ENCODE results near the gene SH3BP5L. TPM values are rescaled to one million over a fixed set of nuclear protein-coding genes. Genes with fewer than 3 reads are reported as not detected.

Gene SH3BP5L
- total and polyA plus RNA-seq, 2 of the 13 experiments (the other 11 are each of a cell fraction or from before 2014, with no cell fraction given) = 10.3 to 14.9 TPM

DNA sequence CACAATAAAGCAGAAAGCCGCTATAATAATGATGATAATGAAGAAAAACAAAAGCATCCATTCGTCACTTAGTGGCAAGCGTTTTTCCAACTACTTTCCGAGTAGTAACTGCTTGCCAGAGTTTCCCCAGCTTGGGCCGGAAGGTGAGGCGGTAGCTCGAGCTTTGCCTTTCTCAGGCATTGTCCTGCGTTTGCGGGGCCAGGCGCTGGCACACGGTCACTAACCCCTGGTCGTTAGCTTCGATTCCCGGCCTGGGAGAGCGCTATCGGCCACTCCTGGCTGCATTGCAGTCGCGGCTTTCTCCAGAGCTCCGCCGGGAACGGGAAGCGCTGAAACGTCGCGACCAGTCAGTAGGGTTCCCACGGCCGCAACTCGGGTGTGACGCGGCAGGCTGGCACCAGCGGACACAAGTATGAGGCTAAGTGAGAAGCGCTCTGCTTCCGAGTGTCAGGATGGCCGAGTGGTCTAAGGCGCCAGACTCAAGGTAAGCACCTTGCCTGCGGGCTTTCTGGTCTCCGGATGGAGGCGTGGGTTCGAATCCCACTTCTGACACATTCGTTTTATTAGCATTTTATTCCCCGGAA, 47.8 kb upstream of the SH3BP5L start (continued):
- TF ChIP-seq, protein P1, sequence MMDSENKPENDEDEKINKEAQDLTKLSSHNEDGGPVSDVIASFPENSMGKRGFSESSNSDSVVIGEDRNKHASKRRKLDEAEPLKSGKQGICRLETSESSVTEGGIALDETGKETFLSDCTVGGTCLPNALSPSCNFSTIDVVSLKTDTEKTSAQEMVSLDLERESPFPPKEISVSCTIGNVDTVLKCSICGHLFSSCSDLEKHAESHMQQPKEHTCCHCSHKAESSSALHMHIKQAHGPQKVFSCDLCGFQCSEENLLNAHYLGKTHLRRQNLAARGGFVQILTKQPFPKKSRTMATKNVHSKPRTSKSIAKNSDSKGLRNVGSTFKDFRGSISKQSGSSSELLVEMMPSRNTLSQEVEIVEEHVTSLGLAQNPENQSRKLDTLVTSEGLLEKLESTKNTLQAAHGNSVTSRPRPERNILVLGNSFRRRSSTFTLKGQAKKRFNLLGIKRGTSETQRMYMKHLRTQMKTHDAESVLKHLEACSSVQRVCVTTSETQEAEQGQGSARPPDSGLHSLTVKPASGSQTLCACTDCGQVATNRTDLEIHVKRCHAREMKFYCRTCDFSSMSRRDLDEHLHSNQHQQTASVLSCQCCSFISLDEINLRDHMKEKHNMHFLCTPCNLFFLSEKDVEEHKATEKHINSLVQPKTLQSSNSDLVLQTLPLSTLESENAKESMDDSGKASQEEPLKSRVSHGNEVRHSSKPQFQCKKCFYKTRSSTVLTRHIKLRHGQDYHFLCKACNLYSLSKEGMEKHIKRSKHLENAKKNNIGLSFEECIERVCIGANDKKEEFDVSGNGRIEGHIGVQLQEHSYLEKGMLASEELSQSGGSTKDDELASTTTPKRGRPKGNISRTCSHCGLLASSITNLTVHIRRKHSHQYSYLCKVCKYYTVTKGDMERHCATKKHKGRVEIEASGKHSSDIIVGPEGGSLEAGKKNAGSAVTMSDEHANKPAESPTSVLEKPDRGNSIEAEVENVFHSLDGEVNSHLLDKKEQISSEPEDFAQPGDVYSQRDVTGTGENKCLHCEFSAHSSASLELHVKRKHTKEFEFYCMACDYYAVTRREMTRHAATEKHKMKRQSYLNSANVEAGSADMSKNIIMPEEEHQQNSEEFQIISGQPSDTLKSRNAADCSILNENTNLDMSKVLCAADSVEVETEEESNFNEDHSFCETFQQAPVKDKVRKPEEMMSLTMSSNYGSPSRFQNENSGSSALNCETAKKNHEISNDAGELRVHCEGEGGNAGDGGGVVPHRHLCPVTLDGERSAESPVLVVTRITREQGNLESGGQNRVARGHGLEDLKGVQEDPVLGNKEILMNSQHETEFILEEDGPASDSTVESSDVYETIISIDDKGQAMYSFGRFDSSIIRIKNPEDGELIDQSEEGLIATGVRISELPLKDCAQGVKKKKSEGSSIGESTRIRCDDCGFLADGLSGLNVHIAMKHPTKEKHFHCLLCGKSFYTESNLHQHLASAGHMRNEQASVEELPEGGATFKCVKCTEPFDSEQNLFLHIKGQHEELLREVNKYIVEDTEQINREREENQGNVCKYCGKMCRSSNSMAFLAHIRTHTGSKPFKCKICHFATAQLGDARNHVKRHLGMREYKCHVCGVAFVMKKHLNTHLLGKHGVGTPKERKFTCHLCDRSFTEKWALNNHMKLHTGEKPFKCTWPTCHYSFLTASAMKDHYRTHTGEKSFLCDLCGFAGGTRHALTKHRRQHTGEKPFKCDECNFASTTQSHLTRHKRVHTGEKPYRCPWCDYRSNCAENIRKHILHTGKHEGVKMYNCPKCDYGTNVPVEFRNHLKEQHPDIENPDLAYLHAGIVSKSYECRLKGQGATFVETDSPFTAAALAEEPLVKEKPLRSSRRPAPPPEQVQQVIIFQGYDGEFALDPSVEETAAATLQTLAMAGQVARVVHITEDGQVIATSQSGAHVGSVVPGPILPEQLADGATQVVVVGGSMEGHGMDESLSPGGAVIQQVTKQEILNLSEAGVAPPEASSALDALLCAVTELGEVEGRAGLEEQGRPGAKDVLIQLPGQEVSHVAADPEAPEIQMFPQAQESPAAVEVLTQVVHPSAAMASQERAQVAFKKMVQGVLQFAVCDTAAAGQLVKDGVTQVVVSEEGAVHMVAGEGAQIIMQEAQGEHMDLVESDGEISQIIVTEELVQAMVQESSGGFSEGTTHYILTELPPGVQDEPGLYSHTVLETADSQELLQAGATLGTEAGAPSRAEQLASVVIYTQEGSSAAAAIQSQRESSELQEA (CRISPR knock-in tag; IDR thresholded peaks at IDR 0.05; ENCODE audit: not compliant biosample characterization) = no peak
- TF ChIP-seq, protein P2, sequence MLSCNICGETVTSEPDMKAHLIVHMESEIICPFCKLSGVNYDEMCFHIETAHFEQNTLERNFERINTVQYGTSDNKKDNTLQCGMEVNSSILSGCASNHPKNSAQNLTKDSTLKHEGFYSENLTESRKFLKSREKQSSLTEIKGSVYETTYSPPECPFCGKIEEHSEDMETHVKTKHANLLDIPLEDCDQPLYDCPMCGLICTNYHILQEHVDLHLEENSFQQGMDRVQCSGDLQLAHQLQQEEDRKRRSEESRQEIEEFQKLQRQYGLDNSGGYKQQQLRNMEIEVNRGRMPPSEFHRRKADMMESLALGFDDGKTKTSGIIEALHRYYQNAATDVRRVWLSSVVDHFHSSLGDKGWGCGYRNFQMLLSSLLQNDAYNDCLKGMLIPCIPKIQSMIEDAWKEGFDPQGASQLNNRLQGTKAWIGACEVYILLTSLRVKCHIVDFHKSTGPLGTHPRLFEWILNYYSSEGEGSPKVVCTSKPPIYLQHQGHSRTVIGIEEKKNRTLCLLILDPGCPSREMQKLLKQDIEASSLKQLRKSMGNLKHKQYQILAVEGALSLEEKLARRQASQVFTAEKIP (CRISPR knock-in tag; IDR thresholded peaks at IDR 0.05; ENCODE audit: borderline replicate concordance) = no peak
- TF ChIP-seq ZNF570 (CRISPR knock-in tag; IDR thresholded peaks at IDR 0.05; ENCODE audit: borderline replicate concordance) = no peak
- TF ChIP-seq DMAP1 (CRISPR knock-in tag; IDR thresholded peaks at IDR 0.05) = peak; percentile 63; the same call in 1 of the 2 replicates
- TF ChIP-seq, protein P3, sequence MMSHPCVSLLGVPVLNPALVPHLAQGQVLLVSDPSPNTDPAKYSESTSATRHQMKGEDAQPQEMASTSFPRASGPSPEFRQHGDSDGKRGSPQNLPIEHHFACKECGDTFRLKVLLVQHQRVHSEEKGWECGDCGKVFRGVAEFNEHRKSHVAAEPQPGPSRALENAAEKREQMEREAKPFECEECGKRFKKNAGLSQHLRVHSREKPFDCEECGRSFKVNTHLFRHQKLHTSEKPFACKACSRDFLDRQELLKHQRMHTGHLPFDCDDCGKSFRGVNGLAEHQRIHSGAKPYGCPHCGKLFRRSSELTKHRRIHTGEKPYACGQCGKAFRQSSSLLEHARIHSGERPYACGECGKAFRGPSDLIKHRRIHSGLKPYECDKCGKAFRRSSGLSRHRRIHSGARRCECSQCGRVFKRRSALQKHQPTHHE (CRISPR knock-in tag; IDR thresholded peaks at IDR 0.05; ENCODE audit: borderline replicate concordance) = no peak; the same call in 1 of the 2 replicates
- TF ChIP-seq, protein P4, sequence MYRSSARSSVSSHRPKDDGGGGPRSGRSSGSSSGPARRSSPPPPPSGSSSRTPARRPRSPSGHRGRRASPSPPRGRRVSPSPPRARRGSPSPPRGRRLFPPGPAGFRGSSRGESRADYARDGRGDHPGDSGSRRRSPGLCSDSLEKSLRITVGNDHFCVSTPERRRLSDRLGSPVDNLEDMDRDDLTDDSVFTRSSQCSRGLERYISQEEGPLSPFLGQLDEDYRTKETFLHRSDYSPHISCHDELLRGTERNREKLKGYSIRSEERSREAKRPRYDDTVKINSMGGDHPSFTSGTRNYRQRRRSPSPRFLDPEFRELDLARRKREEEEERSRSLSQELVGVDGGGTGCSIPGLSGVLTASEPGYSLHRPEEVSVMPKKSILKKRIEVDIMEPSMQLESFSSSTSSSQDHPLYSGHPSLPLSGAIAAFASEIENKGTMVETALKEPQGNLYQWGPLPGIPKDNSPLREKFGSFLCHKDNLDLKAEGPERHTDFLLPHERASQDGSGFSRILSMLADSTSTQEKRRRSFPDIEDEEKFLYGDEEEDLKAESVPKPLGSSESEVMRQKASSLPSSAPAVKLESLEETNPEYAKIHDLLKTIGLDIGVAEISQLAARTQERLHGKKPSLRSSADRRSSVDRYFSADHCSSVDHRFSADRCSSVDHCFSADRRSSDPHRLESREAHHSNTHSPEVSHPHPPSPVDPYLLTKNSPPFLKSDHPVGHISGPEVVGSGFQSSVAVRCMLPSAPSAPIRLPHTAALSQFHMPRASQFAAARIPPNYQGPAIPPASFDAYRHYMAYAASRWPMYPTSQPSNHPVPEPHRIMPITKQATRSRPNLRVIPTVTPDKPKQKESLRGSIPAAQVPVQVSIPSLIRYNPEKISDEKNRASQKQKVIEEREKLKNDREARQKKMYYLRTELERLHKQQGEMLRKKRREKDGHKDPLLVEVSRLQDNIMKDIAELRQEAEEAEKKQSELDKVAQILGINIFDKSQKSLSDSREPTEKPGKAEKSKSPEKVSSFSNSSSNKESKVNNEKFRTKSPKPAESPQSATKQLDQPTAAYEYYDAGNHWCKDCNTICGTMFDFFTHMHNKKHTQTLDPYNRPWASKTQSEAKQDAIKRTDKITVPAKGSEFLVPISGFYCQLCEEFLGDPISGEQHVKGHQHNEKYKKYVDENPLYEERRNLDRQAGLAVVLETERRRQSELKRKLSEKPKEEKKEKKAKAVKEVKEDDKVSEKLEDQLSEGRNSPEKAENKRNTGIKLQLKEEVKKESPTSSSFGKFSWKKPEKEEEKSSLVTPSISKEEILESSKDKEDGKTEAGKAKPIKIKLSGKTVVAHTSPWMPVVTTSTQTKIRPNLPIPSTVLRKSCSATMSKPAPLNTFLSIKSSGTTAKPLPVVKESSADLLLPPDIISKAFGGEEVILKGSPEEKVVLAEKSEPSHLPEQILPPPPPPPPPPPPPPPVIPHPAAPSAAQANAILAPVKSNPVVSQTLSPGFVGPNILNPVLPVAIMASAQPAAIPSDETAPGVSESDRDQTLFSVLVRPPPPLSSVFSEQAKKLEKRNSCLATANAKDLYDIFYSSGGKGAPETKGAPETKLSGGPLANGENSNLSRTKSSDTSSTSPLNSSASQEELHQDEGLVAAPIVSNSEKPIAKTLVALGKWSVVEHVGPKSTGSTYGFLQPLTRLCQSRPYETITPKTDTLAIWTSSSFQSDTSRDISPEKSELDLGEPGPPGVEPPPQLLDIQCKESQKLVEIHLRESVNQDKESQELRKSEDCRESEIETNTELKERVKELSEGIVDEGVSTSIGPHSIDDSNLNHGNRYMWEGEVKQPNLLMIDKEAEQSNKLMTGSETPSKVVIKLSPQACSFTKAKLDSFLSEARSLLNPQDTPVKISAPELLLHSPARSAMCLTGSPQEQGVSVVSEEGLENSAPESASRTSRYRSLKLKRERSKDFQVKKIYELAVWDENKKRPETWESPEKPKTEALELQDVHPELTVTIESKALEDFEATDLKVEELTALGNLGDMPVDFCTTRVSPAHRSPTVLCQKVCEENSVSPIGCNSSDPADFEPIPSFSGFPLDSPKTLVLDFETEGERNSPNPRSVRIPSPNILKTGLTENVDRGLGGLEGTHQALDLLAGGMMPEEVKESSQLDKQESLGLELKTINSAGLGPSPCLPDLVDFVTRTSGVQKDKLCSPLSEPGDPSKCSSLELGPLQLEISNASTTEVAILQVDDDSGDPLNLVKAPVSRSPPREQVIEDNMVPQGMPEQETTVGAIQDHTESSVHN (CRISPR knock-in tag; IDR thresholded peaks at IDR 0.05) = 0 out of 2 replicates have a peak, but pooled peaks have one; percentile 61
- TF ChIP-seq HNRNPK (IDR thresholded peaks at IDR 0.05; ENCODE audit: low read depth, low read length, poor library complexity, severe bottlenecking) = no peak
- peak; percentile 22; the same call in 1 of the 2 replicates for TF ChIP-seq THAP11 (CRISPR knock-in tag; IDR thresholded peaks at IDR 0.05)
